GM19238 (cell line): ENCODE data around the gene GOLGA6L7.
"Not testable (repeated sequence)": the region's sequence is repeated elsewhere in the genome, so short reads cannot be mapped to it uniquely, and the experiment has no call there.

Experiments
- DNase-seq: peaks from one replicate; pipeline ENCODE4 v3.0.0; 2011; ENCODE audit warnings: low spot score; ENCODE audit not compliant: insufficient read length

The GOLGA6L7 gene

GRCh38 chr15:28844147-28844546 lies 4.3 kb downstream of the GOLGA6L7 start:
- DNase-seq = not testable (repeated sequence)

GRCh38 chr15:28843520-28843919 lies 4.9 kb downstream of the GOLGA6L7 start:
- not testable (repeated sequence) for DNase-seq

DNA sequence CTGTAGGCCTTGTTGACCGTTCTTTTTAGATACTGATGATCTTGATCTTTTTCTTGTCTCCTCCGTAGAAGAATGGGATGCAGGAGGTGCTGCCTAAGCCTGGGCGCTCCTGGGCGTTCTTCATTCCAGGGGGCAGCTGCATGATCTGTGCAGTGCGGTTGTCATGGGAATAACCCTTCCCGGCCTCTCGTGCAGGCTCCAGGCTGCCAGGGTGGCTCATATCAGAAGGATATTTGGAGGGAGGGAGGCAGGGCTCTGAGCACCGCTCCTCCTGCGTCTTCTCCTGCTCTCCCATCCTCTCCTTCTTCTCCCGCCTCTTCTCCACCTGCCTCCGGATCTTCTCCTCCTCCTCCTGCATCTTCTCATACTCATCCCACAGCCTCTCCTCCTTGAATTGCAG lies 6.2 kb downstream of the GOLGA6L7 start:
- DNase-seq = not testable (repeated sequence)

GRCh38 chr15:28840285-28840684 lies 8.2 kb downstream of the GOLGA6L7 start:
- DNase-seq = not testable (repeated sequence)

- not testable (repeated sequence) for DNase-seq
Measured at GRCh38 chr15:28834957-28835585, 13.4 kb downstream of the GOLGA6L7 start.

- DNase-seq = not testable (repeated sequence)
Measured at GRCh38 chr15:28831897-28832587, 16.4 kb downstream of the GOLGA6L7 start.

GRCh38 chr15:28821420-28821819 lies 27.0 kb downstream of the GOLGA6L7 start:
- not testable (repeated sequence) for DNase-seq

- not testable (repeated sequence) for DNase-seq
Measured at GRCh38 chr15:28819930-28820295, 28.5 kb downstream of the GOLGA6L7 start.

- DNase-seq = not testable (repeated sequence)
Measured at GRCh38 chr15:28819019-28819929, 29.2 kb downstream of the GOLGA6L7 start.

DNA sequence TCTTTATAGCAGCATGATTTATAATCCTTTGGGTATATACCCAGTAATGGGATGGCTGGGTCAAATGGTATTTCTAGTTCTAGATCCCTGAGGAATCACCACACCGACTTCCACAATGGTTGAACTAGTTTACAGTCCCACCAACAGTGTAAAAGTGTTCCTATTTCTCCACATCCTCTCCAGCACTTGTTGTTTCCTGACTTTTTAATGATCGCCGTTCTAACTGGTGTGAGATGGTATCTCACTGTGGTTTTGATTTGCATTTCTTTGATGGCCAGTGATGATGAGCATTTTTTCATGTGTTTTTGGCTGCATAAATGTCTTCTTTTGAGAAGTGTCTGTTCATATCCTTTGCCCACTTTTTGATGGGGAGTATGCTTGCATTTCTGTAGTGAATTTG lies 30.3 kb downstream of the GOLGA6L7 start:
- DNase-seq = not testable (repeated sequence)

DNA sequence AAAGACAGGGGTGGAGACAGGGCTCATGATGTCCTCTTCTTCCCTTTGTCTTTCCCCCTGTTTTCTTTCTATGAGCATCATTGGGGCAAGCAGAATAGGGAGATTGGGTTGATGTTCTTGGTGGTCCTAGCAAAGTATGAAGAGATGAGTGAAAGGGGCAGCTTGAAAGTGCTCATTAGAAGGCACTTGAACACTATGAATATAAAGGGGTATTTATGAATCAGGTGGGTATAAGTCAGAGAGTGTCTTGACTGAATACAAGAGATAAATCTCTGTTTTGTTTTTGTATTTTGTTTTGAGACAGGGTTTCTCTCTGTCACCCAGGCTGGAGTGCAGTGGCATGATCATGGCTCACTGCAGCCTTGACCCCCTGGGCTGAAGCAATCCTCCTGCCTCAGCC lies 34.4 kb downstream of the GOLGA6L7 start:
- not testable (repeated sequence) for DNase-seq

DNA sequence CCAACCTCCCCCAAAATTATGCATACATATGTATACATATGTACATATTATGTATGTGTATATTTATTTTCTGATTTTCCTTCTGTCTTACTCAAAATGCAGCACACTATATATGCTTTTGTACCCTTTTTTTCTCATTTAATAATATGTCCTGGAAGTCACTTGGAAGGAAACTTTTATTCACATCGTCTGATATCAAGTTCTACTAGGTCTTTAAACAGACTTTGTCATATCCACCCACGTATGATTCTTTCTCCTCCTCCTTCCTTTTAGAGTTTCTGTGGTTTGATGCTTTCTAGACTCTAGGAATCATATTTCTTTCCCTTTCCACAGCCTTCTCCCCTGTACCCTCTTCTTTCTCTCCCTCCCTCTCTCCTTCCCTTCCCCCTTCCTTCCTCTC lies 35.1 kb downstream of the GOLGA6L7 start:
- DNase-seq = not testable (repeated sequence)

GRCh38 chr15:28811852-28812550 lies 36.4 kb downstream of the GOLGA6L7 start:
- not testable (repeated sequence) for DNase-seq

GRCh38 chr15:28810444-28810843 lies 38.0 kb downstream of the GOLGA6L7 start:
- DNase-seq = not testable (repeated sequence)

- not testable (repeated sequence) for DNase-seq
Measured at GRCh38 chr15:28808136-28808535, 40.3 kb downstream of the GOLGA6L7 start.

DNA sequence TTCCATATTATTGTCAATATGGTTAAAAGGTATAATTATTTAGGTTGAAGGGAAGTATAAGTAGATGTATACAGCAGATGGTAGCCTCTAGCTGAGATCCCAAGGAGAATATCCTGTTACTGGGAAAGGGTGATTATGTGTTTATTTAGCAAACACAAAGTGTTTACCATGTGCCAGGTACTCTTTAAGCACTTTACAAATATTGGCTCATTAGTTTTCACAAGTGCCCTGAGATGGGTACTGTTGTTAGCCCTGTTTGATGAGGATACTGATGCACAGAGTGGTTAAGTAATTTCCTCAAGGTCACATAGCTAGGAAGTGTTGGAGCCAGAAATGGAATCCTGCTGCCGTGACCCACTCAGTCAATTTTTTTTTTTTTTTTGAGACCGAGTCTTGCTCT lies 48.1 kb downstream of the GOLGA6L7 start:
- DNase-seq = not testable (repeated sequence)

DNA sequence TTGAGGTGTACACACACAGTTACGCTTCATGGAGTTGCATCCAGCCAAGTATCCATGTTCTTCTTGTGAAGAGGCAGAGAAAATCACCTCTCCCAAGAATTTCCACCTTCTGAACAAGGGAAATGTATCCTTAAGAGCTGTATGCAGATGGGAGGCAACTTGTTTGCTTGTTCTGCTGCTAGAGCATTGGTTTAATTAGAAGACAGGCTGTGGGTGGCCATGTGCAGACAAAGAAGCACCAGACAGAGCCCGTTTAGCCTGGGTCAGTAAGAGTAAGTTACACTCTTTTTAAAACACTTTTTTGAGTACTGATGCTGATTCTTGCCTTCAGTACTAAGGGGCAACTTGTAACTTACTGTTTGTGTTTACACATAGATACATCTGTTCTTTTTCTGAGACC lies 50.2 kb downstream of the GOLGA6L7 start:
- DNase-seq = not testable (repeated sequence)

- not testable (repeated sequence) for DNase-seq
Measured at GRCh38 chr15:28794231-28794630, 54.2 kb downstream of the GOLGA6L7 start.
